NCI-H2107 treated with DMSO at 0.1 percent for 48 hours (cell line): ENCODE measurements around the gene IGFL1.
"Not testable (repeated sequence)": the region's sequence is repeated elsewhere in the genome, so short reads cannot be mapped to it uniquely, and the experiment has no call there.

Experiments used
- DNase-seq: peaks from one replicate; lab custom pipeline; 2025; ENCODE audit not compliant: unreplicated experiment; lab: John Stamatoyannopoulos, UW

The IGFL1 gene

GRCh38 chr19:46265217-46265828 is 35.8 kb downstream of the IGFL1 start:
- DNase-seq: peak; percentile 44

DNA sequence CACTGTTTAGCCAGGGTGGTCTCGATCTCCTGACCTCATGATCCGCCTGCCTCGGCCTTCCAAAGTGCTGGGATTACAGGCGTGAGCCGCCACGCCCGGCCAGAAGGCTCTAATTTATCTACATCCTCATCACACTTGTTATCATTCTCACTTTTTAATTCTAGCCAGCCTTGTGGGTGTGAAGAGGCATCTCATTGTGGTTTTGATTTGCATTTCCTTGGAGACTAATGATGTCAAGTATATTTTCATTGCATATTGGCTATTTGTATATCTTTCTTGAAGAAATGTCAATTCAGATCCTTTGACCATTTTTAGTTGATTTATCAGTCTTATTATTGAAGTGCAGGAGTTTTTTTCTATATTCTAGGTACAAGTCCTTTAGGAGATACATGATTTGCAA is 39.6 kb downstream of the IGFL1 start:
- DNase-seq: no peak

DNA sequence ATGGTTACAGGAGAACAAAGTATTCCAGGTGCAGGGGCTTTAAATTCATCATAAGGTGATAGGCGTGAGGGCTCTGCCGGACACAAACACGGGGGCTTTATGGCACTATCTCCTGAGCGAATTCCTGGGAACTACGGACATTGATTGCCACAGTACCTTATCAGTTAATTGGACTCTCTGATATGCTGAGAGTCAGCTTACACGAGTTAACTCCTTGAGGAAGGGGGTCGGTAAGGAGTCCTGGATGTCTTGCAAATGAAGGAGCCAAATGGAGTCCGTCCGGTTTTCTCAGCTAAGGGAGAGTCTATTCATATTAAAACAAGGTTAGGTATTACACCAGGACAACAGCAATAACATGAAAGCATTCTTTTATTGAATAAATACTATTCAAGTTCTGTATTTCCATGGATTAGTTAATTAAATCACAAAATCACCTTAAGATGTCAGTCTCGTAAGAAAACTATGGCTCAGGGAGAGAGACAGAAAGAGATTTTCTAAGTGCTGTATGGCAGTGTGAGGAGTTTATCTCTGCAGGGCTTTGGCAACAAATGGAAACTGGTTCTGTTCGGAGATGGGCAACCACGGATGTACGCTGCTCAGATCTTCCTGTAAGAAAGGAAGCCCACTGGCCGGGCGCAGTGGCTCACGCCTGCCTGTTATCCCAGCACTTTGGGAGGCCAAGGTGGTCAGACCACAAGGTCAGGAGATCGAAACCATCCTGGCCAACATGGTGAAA is 41.1 kb downstream of the IGFL1 start:
- DNase-seq: no peak

GRCh38 chr19:46271481-46272197 is 42.1 kb downstream of the IGFL1 start:
- DNase-seq: no peak

DNA sequence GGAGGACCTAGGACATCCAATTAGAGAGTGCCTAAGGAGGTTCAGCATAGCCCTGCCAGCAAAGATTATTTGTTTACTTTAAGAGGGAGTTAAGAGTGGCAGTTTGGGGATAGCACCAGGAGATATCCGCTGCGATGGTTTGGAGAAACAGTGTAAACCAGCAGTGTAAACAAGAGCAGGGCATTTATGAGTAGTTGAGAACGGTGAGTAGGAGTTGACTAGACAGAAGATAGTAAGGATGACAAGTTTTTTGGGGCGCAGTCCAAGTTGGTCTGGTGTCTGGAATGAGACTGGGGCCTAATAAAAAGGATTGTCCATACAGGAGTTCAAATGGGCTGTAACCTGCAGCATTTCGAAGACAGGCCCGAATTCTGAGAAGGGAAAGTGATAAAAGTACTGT is 44.4 kb downstream of the IGFL1 start:
- not testable (repeated sequence) for DNase-seq

GRCh38 chr19:46279177-46279576 is 49.6 kb downstream of the IGFL1 start:
- no peak for DNase-seq
